VCaP (cell line): ENCODE results near the gene SLITRK6.
A peak's percentile ranks its signal among the peaks of the same experiment; 100 is the strongest.

Experiments
- H3K27ac ChIP-seq: fragments of 450-650 bp; 2 replicates; pipeline ENCODE4 v1.5.1; 2017
- CTCF ChIP-seq: fragments of 450-650 bp; conservative IDR thresholded peaks from 2 replicates; pipeline ENCODE4 v1.5.1; 2017; ENCODE audit warnings: mild to moderate bottlenecking, moderate library complexity

The SLITRK6 gene

DNA sequence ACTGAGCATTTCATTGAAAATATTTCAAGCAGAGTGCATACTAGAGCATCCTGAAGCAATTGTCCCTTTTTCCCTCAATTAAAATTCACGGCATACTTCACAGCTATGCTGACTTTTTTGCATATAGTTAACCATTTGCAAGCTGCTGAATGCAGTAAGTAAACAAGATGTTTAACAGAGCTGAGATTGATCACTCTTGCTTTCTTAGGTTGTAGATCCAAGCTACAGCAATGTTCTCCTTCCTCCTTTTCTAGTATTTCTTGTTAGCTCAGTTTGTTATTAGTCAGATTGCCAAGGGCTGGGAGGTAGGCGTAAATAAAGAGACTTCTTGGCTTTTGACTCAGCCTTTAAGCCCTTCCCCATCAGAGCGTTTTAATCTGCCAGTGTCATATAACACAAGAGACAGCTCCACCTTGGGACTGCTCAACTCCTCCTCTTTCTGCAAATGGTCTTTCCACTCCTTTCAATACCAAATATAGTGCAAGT lies at the start of gene SLITRK6:
TSS of gene SLITRK6 (minus strand) at position 323 of the 486 bp plus-strand sequence. CDS start 2,911 bp downstream, outside the sequence.
- H3K27ac ChIP-seq, result peak within 1 kb of the TSS; percentile 59
- TF ChIP-seq CTCF, result peak; percentile 62

- no peak overlapping the region for H3K27ac ChIP-seq
- no peak for TF ChIP-seq CTCF
These were observed 47.8 kb upstream of the SLITRK6 start for GRCh38 chr13:85847012-85847411.

DNA sequence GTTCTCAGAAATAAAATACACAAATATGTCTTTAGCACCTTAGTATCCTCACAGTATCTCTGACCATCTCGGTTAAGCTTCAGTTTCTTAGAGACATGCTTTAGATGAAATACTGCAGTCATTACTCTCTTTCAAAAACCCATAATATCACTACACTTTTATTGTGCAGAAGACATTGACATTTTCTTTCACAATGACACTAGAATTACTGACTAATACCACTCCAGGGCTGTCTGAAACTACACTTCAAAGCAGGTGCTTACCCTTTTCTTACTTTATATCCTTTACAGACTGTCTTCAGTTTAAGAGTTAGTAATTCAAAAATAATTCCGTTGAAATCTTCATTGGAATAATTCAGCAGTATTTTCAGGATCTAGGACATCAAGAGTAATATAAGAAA lies 42.2 kb upstream of the SLITRK6 start:
- no peak overlapping the region for H3K27ac ChIP-seq

GRCh38 chr13:85833921-85834320 lies 34.7 kb upstream of the SLITRK6 start:
- TF ChIP-seq CTCF, result no peak
- H3K27ac ChIP-seq, result no peak overlapping the region

More for the DNA sequence above, 42.2 kb upstream of the SLITRK6 start:
- no peak for TF ChIP-seq CTCF

- peak; percentile 81 for TF ChIP-seq CTCF
- H3K27ac ChIP-seq, result no peak overlapping the region
These were observed 29.0 kb upstream of the SLITRK6 start for GRCh38 chr13:85828094-85828684.

DNA sequence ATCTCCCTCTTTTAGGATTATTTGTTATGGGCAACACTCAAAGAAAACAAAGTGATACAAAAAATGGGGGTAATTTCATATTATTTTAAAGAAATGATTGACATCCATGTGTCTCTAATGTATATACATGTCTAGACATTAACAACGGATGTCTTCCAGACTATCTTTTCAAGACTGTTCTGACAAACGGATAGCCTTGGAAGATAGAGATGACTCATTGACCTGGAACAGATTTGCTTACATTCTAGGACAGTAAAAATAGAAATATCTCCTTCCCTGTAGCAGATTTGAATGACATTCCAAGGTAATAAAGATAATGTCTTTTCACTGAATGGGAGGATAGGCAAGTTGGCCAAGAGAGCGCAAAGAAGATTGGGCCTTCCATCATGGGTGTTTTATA lies 26.2 kb upstream of the SLITRK6 start:
- TF ChIP-seq CTCF, result no peak
- H3K27ac ChIP-seq, result no peak overlapping the region

- no peak for TF ChIP-seq CTCF
- no peak overlapping the region for H3K27ac ChIP-seq
These were observed 24.6 kb upstream of the SLITRK6 start for GRCh38 chr13:85823832-85824231.
